GM18519 (cell line): ENCODE results near the gene CNTNAP2.
"Not testable (repeated sequence)": the region's sequence is repeated elsewhere in the genome, so short reads cannot be mapped to it uniquely, and the experiment has no call there.

ENCODE experiments used
- ATAC-seq: cut with Tn5 transposase; IDR thresholded peaks from one replicate; pipeline ENCODE4 v1.9.1; 2021; ENCODE audit warnings: mild to moderate bottlenecking, moderate library complexity; ENCODE audit not compliant: unreplicated experiment, low FRiP score

Gene CNTNAP2

DNA sequence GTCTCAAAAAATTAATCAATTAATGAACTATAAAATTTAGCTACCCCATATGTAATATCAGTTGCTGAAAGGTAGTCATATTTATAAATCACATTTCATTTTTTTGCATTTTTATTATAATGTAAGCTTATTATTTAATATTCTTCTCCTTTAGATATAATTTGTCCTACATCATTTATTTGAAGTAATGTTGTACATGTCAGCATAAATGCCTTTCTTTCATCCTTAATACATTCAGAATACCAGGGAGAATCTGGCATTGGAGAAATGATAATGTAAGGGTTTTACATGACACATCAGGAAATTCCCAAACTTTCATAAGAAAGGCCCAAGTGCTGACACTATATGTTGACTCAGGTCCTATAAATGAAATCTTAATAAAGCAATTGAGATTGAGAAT is 742.1 kb downstream of the CNTNAP2 start:
- no peak for ATAC-seq

DNA sequence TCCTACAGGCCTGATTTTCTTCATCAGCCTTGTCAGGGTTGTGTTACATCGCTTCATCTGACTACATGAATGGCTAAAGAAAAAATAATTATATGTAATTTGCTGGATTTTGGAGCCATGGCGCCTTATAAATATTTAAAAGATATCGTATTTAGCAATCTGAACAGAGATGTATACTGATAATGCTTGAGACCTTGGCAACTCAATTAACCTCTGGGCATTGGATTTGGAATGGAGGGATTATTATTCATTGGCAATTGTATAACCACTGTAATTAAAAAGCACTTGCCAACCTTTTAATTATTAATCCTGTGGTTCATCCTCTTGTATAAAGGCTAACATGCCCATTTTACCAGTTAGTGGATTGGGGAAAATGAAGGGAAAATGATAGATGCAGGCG is 745.1 kb downstream of the CNTNAP2 start:
- no peak for ATAC-seq

DNA sequence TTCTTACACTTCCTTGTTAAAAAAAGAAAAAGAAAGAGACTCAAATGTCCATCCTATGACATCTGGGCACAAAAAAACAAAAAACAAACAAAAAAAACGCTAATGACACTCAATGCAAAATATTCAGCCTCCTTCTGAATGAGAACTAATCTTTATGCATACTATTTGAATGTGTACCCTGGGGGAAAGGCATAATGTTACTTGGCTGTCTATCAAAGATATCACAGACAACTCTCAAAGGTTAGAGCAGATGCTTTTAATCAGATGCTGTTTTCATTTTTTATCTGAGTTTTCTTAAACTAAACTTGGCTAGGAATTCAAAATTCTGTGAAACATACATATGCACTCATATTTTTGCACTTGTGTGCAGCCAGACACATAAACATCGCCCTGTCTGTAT is 745.8 kb downstream of the CNTNAP2 start:
- ATAC-seq: no peak

DNA sequence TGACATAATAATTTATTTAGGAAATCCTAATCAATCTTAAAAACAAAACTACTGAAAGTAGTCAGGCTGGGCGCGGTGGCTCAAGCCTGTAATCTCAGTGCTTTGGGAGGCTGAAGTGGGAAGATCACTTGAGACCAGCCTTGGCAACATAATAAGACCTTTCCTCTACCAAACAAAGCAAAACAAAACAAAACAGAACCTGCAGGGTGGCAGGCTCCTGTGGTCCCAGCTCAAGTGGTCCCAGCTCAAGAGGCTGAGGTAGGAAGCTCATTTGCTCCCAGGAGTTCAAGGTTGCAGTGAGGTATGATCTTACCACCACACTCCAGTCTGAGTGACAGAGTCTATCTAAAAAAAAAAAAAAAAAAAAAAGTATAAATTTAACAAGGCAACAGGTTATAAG is 748.0 kb downstream of the CNTNAP2 start:
- no peak for ATAC-seq

DNA sequence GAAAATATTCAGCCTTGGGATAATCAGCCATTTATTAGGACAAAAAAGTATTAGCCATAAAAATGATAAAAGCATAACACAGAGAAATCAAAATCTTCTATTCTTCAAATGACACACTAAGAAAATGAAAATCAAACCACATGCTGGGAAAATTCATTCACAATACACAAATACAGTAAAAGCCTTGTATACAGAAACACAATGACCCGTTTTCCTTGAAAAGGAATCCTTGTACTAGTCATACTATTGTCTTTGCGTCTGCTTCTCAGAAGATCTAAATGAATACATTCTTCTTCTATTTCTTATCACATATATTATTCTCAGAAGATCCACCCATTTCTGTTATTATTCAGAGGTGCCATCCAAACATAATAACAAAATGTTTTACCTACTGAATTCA is 749.1 kb downstream of the CNTNAP2 start:
- ATAC-seq: no peak

DNA sequence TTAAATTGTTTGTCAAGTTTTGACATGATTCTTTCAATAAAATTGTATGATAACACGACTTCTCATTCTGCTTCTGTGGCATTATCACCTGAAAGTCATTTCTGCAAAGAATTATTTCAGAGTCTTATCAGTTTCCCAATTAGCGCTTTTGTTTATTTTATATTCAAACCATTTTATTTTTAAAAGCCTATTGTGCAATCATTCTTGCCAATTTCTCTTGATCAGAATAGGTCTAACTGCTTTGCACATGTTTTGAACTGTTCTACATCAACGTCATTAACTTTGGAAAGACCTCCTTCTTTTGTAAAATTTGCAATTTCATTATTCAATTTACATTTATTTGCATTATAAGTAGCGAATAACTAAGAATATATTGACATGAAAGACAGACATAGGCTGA is 758.1 kb downstream of the CNTNAP2 start:
- ATAC-seq: no peak

DNA sequence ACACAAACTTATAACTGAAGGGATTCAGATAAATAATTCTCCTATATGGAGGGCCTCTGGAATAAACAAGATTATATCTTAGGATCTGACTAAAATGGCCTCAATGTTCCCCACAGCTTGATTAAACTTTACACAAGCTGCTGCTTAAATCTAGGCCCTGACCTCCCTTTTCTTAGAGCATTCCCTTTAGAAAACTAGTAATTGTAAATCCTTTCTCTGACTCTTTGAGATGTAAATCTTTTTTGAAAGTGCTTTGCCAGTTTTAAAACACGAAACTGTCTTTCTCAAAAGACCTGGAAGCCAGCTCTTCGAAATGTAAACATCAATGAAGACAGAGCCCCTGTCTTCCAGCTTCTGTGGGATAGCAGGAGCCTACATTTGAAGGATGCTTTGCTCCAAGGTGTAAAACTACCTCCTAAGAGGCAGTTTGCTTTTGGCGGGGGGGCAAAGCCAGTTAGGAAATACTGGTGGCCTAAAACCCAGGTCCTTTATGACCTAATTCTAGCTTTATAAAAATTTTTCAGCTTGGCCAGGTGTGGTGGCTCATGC is 758.7 kb downstream of the CNTNAP2 start:
- no peak for ATAC-seq

DNA sequence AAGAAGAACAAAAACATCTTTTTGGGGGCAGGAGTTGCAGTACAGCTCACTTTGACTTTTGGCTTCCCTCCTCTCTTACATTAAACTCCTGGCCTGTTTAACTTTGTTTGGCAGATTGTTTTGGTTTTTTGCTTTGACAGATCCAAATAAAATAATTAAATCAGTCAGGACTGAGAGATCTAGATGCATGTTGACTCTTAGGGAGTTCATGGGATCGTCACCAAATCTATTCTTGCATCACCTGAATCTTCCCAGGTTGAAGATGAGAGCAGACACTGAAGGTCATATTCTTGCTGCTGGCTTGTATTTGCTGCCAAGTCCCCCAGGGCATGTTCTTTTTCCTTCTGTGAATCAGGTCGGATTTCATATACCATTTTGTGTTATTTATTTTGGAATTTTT is 759.4 kb downstream of the CNTNAP2 start:
- ATAC-seq: no peak

DNA sequence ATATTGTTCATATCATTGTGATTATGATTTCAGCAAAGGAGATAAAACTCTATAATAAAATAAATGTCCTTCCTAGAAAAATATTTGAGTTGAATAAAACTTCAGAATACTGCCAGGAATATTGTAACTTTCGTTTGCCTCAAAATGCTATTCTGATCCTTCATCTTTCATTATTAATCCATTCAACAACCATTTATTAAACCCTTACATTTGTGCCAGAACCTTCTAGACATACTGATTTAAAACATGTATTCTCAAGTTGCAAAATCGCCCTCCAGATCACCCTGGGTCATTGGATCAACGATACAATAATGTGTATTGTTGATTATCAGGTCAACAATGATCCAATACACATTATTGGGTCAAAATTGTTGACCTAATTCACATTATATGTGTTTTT is 759.8 kb downstream of the CNTNAP2 start:
- no peak for ATAC-seq

DNA sequence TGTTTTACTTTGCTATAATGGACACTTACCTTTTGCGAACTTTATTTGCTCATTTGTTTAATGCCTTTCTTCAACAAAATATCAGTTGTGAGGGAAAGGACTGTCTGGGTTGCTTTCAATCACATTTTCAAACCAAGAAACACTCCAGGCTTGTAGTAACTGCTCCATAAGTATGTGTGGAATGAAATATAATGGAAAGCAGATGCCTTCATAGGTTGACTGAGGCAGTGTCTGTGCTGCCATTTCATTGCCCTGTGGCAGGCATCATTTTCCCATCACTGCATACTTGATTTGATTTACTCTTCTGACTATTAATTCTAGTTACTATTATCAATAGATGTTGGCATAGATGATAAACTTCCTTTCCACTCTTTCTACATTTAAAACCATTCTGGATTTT is 762.3 kb downstream of the CNTNAP2 start:
- no peak for ATAC-seq

DNA sequence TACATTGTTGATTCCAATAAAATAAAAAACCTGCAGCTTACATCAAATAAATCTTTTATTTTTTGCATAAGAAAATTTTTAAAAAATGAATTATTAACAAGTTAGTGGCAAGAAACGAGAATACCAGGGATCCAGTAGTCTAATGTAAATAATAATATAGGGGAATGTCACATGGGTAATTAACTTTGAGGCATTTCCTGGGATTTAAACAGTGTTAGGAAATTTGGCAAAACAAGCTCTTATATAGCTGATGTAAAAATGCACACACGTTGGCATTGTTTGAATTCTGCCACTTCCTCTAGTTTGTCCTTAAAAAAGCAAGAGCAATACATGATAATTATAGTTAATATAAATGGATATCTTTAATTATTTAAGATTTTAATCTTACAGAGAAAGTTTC is 768.6 kb downstream of the CNTNAP2 start:
- no peak for ATAC-seq

DNA sequence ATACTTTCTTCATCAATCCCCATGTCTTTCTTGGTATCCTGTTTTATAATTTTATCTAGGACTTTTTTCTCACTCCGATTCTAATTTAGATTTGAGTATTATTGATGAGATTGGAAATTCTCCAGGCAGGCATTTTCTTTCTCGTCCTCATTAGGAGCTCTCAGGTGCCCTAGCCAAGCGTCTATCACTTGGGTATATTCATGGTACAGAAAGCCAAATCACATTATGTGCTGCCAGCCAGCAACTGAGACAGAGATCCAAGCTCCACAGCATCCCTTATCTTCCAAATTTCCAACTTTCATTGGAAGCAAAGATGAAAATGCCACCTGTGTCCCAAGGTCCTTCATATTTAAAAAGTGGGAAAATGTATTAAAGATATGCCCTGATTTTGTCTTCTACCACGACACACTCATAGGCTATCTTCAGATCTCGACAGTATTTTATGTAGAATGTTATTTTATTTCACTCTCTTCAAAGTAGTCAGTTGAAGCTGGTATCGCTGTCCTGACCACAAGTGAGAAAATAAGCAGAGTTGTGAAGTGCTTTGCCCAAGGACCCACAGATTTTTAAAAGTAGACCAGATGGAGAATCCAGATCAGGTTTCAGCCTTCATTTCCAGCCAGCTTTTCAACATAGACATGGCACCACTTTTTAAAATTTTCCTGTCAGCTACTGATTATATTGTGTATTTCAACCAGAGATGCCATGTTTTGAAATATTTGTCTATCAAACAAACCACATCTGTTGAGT is 773.4 kb downstream of the CNTNAP2 start:
- no peak for ATAC-seq

DNA sequence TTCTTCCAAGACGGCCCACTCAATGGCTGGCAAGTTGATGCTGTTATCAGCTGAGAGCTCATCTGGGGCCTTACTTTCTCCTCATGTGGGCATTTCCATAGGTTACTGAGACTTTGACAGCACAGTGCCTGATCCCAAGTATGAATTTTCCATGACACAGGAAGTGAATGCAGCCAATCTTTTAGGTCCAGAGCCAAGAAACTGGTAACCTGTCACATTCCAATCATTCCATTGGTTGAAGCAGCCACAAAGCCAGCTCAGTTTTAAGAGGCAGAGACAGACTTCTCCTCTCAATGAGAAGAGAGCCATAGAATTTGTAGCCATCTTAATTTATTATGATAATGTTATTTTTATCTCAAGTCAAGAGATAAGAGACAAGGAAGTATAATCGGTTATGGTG is 775.5 kb downstream of the CNTNAP2 start:
- ATAC-seq: no peak

DNA sequence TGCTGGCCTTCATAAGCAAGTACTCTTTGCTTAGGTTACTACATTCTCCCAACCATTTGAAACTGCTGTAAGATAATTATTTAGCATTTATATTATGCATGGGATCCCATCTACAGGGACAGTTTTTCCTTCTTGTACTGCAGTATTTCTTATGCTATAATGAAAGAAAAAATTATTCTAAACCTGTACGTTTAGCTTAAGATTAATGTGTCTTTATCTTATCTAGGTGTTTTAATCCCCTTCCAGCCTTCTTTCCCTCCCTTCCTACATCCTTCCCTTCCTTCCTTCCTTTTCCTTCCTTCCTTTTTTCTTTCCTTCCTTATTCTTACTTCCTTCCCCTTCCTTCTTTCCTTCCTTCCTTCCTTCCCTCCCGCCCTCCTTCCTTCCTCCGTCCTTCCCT is 778.3 kb downstream of the CNTNAP2 start:
- no peak for ATAC-seq

DNA sequence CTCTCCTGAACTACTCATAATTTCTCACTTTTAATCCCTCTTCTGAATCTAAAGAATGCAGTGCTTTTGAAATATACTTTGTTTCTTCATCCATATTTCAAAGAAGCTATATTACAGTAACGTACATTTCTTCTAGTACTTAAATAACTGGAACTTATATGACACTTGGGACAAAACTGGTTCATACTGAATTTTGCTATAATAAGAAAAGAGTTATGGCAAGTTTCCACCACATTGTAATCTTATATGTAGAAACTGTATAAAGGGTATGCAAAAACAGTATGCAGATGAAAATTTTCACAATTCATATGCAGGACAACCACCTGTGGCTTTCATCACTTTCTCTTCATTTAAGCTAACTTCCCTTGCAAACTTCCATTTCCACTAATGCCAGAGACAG is 785.7 kb downstream of the CNTNAP2 start:
- ATAC-seq: no peak

DNA sequence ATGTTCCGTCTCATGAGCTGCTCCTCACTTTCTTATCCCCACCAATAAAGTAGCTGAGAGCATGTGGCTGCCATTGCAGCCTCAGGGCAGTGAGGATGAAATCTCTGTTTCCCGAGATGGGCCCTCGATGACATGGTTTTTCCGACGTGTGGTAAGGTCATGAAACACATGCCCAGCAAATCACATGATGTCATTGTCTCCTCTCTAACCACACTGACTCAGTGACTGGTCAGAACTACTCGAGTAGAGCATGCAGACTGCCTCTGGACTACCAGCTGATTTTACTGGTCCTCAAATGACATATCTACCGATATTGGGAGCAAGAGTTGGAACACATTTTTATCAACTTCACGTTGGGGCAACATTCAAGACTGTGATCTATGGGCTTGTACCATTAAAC is 786.1 kb downstream of the CNTNAP2 start:
- no peak for ATAC-seq

DNA sequence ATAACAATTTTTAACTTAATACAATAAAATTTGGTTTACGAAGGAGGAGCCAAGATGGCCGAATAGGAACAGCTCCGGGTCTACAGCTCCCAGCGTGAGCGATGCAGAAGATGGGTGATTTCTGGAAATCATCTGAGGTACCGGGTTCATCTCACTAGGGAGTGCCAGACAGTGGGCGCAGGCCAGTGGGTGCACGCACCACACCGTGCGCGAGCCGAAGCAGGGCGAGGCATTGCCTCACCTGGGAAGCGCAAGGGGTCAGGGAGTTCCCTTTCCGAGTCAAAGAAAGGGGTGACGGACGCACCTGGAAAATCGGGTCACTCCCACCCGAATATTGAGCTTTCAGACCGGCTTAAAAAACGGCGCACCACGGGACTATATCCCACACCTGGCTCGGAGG is 789.1 kb downstream of the CNTNAP2 start:
- ATAC-seq: not testable (repeated sequence)

DNA sequence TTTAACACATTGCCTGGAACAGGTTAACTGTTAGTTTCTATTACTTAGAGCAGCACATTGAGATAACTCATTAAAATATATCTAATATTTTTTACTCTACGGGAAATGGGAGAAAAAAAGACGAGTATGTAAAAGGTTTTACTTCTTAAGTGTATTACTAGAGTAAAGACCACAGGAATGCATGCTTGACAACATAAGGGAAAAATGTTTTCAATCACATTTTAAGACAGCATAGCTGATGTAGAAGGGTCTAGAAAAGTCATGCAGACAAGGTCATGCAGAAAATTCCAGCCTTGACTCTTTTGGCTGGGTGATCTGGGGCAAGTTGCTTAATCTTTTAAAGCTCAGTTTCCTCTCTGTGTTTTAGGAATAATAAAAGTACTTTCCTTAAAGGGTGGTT is 806.2 kb downstream of the CNTNAP2 start:
- ATAC-seq: no peak

DNA sequence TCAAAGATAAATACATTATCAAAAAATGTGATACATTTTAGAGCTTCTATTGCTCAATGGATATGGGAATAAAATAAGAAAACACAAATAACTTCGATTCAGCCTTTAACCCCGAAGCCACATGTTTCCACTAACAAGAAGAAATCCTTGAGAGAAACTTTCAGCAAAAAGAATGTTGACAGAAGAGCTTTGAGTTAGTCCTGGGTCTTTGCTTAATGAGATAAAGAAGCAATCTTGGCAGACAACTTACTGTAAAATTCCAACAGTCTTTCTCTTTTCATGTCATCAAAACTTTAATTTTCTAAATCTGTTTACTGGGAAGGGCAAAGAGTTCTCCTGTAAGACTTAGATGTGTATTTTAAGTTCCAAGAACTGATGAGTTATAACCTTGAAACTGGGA is 810.2 kb downstream of the CNTNAP2 start:
- ATAC-seq: no peak

DNA sequence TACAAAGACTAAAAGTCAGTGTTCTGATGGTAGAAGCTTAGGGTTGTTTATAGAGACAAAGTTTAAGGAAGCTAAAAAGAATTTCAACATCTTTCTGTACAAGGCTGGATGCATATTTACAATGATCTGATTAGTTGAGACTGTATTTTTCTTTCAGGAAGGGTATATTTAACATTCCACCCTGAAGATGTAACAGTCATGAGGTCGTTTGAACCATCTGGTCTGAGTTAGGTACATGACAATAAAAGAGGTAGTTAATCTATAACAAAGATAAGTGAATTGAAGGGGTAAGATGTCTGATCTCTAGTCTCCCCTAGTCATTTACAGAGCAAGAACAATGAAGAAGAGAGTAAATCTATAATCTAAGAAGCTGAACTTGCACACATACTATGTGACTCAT is 821.2 kb downstream of the CNTNAP2 start:
- no peak for ATAC-seq

DNA sequence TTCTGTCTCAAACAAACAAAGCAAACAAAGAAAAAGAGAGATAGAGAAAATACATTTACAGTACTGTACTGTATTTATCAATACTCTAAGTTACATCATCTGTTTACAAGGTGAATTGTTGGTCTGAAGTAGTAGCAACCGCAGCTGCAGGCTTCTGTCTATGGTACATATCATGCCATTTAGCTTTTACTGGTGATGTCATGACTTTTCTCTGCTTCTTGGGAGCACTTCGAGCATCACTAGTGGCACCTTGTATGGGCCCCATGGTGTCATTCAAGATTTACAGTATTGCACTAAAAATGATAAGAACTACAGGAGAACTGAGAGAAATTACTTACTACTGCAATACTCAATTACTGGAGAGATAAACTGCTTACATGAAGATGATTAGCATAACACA is 826.9 kb downstream of the CNTNAP2 start:
- no peak for ATAC-seq

DNA sequence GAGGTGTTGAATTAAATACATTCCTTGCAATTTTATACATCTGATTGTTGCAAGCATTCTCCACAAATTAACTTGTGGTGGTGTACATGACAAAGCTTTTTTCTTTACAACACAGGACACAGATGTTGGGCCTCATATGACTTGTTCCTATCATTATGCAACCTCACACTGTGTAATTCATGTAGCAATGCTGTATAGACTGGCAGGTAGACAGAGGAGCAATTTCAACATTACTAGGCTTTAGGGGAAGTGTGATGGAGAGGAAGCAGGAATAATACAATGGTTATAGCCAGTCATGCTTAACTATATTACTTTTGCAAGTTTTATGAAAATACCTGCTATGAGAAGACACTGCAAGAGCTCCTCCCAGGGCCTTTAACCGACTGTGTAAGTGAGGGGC is 832.1 kb downstream of the CNTNAP2 start:
- ATAC-seq: no peak

DNA sequence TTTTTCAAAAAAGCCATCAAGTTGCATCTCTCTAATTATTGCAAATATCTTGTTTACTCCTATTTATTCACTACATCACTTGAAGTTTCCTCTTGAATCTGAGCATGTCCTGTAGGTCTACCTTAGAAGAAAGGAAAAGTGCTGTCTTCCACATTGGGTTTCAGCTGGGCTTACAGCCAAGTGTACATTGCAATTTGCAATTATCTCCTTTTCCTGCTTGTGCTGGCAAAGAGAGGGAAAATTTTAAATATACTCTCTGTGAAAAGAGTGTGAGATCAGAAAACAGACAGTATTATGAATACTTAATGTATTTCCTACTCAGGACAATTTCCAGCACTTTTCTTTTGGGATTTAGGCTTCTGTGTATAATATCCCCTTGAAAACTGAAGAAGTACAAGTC is 839.7 kb downstream of the CNTNAP2 start:
- ATAC-seq: no peak
